Endothelial cell of umbilical vein (primary cell): ENCODE data around the gene KMT2C.

ENCODE experiments used
- EZH2 ChIP-seq: IDR thresholded peaks from 2 replicates; pipeline ENCODE4 v1.6.1; 2012; ENCODE audit warnings: borderline replicate concordance, low read depth, mild to moderate bottlenecking, moderate library complexity, low read length, inconsistent platforms; ENCODE audit not compliant: severe bottlenecking
- POLR2A ChIP-seq: IDR thresholded peaks from 2 replicates; pipeline ENCODE4 v1.6.1; 2012; ENCODE audit warnings: low read depth, mild to moderate bottlenecking, control low read depth, low read length
- POLR2AphosphoS5 ChIP-seq: IDR thresholded peaks from 2 replicates; pipeline ENCODE4 v1.6.1; 2012; ENCODE audit warnings: low read depth, mild to moderate bottlenecking, control low read depth, low read length, moderate library complexity; ENCODE audit not compliant: insufficient read depth
- TF ChIP-seq, protein P1 (sequence below), 2 donors: IDR thresholded peaks; 1 replicate in 1 of 2; 2 replicates in 1 of 2; pipeline ENCODE4 v1.5.1; 2011; ENCODE audit warnings: low read length in 2 of 2, mild to moderate bottlenecking in 2 of 2, moderate library complexity in 2 of 2, control low read depth in 1 of 2, inconsistent platforms in 1 of 2, low read depth in 1 of 2; ENCODE audit not compliant: insufficient read depth in 1 of 2; ENCODE audit errors: extremely low read depth in 1 of 2
- TF ChIP-seq, protein P2 (sequence below): IDR thresholded peaks from 2 replicates; pipeline ENCODE4 v1.6.1; 2011; ENCODE audit not compliant: insufficient read depth, insufficient read length

DNA sequence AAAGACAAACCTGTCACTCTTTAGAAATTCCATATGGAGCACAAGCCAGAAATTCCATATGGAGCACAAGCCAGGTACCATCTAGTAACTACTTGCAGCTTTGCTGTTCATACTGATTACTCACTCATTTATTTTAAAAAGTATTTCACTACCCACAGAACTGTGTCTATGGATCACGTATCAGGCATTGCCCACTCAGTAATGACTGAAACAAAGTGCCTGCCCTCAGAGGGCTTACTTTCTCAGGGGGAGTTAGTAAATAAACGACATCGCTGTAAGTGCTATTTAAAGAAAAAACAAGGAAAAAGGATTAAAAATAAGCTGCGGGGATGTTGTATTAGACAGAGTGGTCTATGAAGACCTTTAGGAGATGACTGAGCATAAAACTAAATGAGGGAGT is 239.4 kb downstream of the KMT2C start:
- TF ChIP-seq, protein P1, sequence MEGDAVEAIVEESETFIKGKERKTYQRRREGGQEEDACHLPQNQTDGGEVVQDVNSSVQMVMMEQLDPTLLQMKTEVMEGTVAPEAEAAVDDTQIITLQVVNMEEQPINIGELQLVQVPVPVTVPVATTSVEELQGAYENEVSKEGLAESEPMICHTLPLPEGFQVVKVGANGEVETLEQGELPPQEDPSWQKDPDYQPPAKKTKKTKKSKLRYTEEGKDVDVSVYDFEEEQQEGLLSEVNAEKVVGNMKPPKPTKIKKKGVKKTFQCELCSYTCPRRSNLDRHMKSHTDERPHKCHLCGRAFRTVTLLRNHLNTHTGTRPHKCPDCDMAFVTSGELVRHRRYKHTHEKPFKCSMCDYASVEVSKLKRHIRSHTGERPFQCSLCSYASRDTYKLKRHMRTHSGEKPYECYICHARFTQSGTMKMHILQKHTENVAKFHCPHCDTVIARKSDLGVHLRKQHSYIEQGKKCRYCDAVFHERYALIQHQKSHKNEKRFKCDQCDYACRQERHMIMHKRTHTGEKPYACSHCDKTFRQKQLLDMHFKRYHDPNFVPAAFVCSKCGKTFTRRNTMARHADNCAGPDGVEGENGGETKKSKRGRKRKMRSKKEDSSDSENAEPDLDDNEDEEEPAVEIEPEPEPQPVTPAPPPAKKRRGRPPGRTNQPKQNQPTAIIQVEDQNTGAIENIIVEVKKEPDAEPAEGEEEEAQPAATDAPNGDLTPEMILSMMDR (IDR thresholded peaks at IDR 0.05; ENCODE audit: extremely low read depth in 1 of 2, insufficient read depth in 1 of 2, low read depth in 1 of 2, low read length in 2 of 2), result no peak
- TF ChIP-seq, protein P2, sequence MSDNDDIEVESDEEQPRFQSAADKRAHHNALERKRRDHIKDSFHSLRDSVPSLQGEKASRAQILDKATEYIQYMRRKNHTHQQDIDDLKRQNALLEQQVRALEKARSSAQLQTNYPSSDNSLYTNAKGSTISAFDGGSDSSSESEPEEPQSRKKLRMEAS, result no peak
- TF ChIP-seq POLR2AphosphoS5 (no peak), POLR2A (no peak), EZH2 (no peak)
